Medulla oblongata (tissue), 1 donor: ENCODE measurements around the gene AKIRIN2.

Experiments
- DNase-seq: peaks from one replicate; pipeline ENCODE4 v3.0.0-alpha.2; 2015; ENCODE audit errors: extremely low spot score

The AKIRIN2 gene

GRCh38 chr6:87701676-87702588 is at the start of gene AKIRIN2:
Gene AKIRIN2, minus strand, starts transcription at chr6:87702233. Its CDS starts 549 bp downstream, at chr6:87701684.
- peak; percentile 99 for DNase-seq

GRCh38 chr6:87747646-87748045 is 45.6 kb upstream of the AKIRIN2 start:
- DNase-seq, result no peak

GRCh38 chr6:87745966-87746721 is 44.1 kb upstream of the AKIRIN2 start:
- DNase-seq, result no peak

- no peak for DNase-seq
Observed at GRCh38 chr6:87743454-87743853, 41.4 kb upstream of the AKIRIN2 start.

- no peak for DNase-seq
Observed at GRCh38 chr6:87742106-87742505, 40.1 kb upstream of the AKIRIN2 start.

- no peak for DNase-seq
Observed at GRCh38 chr6:87741001-87741650, 39.1 kb upstream of the AKIRIN2 start.

GRCh38 chr6:87738744-87739143 is 36.7 kb upstream of the AKIRIN2 start:
- no peak for DNase-seq

- no peak for DNase-seq
Observed at GRCh38 chr6:87738000-87738399, 36.0 kb upstream of the AKIRIN2 start.

- no peak for DNase-seq
Observed at GRCh38 chr6:87736809-87737540, 34.9 kb upstream of the AKIRIN2 start.

- peak; percentile 86 for DNase-seq
Observed at GRCh38 chr6:87731818-87732661, 30.0 kb upstream of the AKIRIN2 start.

- DNase-seq, result no peak
Observed at GRCh38 chr6:87731080-87731479, 29.0 kb upstream of the AKIRIN2 start.

- DNase-seq, result peak; percentile 78
Observed at GRCh38 chr6:87729965-87730719, 28.1 kb upstream of the AKIRIN2 start.

GRCh38 chr6:87728706-87729105 is 26.7 kb upstream of the AKIRIN2 start:
- no peak for DNase-seq

- peak; percentile 30 for DNase-seq
Observed at GRCh38 chr6:87724983-87725811, 23.2 kb upstream of the AKIRIN2 start.

GRCh38 chr6:87723170-87724078 is 21.4 kb upstream of the AKIRIN2 start:
- DNase-seq, result peak; percentile 98

- no peak for DNase-seq
Observed at GRCh38 chr6:87722540-87723169, 20.6 kb upstream of the AKIRIN2 start.

- DNase-seq, result no peak
Observed at GRCh38 chr6:87721311-87721710, 19.3 kb upstream of the AKIRIN2 start.
